Skeletal muscle tissue (tissue), 4 donors: ENCODE data around the gene DLGAP1. TPM values are rescaled to one million over a fixed set of nuclear protein-coding genes. Genes with fewer than 3 reads are reported as not detected.
A peak's percentile ranks its signal among the peaks of the same experiment; 100 is the strongest.

ENCODE experiments used
- H3K27ac ChIP-seq: one replicate; pipeline ENCODE4 v1.7.0; 2013; ENCODE audit warnings: mild to moderate bottlenecking, low read depth, low read length, inconsistent platforms
- H3K27me3 ChIP-seq, 3 donors: one replicate each; pipeline ENCODE4 v1.7.0; 2013; ENCODE audit warnings: low read length in 3 of 3; ENCODE audit not compliant: control insufficient read depth in 3 of 3, insufficient read depth in 3 of 3
- H3K36me3 ChIP-seq, 3 donors: one replicate each; pipeline ENCODE4 v1.7.0; 2013; ENCODE audit warnings: low read length in 3 of 3; ENCODE audit not compliant: control insufficient read depth in 3 of 3, insufficient read depth in 3 of 3
- H3K4me1 ChIP-seq, 3 donors: one replicate each; pipeline ENCODE4 v1.7.0; 2013; ENCODE audit warnings: low read length in 3 of 3, mild to moderate bottlenecking in 3 of 3; ENCODE audit not compliant: control insufficient read depth in 3 of 3, insufficient read depth in 3 of 3
- H3K4me3 ChIP-seq, 3 donors: one replicate each; pipeline ENCODE4 v1.7.0; 2013; ENCODE audit warnings: low read length in 3 of 3
- H3K9ac ChIP-seq, 3 donors: one replicate each; pipeline ENCODE4 v1.7.0; 2013; ENCODE audit warnings: low read length in 3 of 3, mild to moderate bottlenecking in 3 of 3, moderate library complexity in 2 of 3, low read depth in 1 of 3
- H3K9me3 ChIP-seq, 3 donors: one replicate each; pipeline ENCODE4 v1.7.0; 2013; ENCODE audit warnings: low read length in 3 of 3; ENCODE audit not compliant: control insufficient read depth in 3 of 3
- total RNA-seq: library from RNA; depleted of rRNA; stranded (reverse); fragments of >200 nt; gene quantifications from one replicate; pipeline ENCODE4 v1.2.3, GENCODE V29; 2014
- donor health status: Osteomylitis.

The DLGAP1 gene
- total RNA-seq, 1 donor from 2014 or later: 0.52 TPM

DNA sequence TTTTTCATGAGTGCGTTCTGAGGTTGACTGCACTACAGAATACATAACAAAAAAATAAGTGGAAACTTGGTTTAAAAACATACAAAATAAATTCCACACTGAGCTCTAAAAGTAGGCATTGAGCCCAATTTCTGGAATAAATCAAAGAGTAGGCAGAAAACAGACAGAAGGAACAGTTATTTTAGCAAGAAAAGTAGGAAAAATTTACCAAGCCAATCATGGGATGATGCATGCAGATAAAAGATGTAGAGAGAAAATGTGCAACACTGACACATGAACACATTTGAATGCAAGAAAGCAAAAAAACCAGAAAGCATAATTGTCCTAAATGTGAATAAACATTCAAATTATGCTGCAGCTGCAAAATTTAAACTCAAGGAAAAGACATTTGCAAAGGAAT is 308.3 kb downstream of the DLGAP1 start:
- Histone ChIP-seq H3K4me1 (no peaks in the 10 kb centered on the region), H3K9me3 (no peaks in the 10 kb centered on the region), H3K27me3 (no peaks in the 10 kb centered on the region), H3K36me3 (no peaks in the 10 kb centered on the region), H3K27ac (no peak overlapping the region), H3K9ac (no peak overlapping the region), H3K4me3 (no peak overlapping the region)

DNA sequence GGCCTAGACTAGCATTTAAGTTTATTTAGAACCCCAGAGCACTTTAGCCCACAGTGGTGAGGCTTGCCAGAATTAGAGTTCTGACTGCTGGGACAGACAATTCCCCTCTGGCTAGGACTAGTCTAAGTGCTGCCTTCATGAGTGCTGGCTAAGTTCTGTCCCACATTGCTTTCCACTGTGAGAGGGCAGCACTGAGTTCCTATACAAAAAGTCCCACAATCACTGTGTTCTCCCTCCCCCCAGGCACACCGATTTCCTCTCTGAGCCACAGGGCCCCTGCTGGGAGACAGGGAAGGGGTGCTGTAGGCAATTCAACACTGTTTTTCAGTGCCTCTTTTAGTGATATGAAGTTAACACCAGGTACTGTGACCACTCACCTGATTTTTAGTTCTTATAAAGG is 310.9 kb downstream of the DLGAP1 start:
- Histone ChIP-seq H3K36me3 (no peaks in the 10 kb centered on the region), H3K4me1 (no peaks in the 10 kb centered on the region), H3K27me3 (no peaks in the 10 kb centered on the region), H3K9me3 (peaks cover 0 to 2% (median 0%) of the 10 kb centered on the region in 3 donors), H3K9ac (no peak overlapping the region), H3K4me3 (no peak overlapping the region), H3K27ac (no peak overlapping the region)

DNA sequence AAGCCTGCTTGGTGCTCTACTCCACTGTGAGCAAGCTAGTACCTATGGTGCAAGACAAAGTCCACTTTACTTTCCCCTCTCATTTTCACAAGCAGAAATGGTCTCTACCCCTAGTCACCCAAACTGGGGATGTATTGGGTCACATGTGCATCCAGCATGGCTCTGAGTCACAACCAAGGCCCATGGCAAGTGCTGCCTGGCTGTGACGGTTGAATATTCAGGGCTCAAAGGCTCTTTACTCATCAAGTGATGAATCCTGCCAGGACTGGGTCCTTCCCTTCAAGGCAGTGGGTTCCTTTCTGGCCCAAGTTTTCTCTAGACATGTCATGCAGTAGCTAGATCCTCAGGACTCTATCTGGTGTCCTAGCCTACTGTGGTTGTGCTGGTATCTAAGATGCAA is 311.5 kb downstream of the DLGAP1 start:
- no peak overlapping the region for H3K4me3 ChIP-seq
- H3K4me1 ChIP-seq: no peaks in the 10 kb centered on the region
- H3K9ac ChIP-seq: no peak overlapping the region
- peaks cover 0 to 2% (median 0%) of the 10 kb centered on the region in 3 donors for H3K9me3 ChIP-seq
- no peaks in the 10 kb centered on the region for H3K27me3 ChIP-seq
- no peak overlapping the region for H3K27ac ChIP-seq
- no peaks in the 10 kb centered on the region for H3K36me3 ChIP-seq

DNA sequence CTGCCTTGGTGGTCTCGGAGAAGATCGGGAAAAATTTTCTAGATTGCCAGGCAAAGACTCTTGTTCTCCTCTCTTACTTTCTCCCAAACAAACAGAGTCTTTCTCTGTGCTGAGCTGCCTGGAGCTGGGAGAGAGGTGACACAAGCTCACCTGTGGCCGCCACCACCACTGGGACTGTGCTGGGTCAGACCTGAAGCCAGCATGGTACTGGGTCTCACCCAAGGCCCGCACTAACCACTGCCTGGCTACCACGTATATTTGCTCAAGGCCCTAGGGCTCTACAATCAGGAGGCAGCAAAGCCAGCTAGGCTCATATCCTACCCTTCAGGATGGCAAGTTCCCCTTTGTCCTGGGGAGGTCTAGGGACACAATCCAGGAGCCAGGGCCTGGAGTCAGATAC is 312.2 kb downstream of the DLGAP1 start:
- Histone ChIP-seq H3K27ac (no peak overlapping the region), H3K4me1 (no peaks in the 10 kb centered on the region)

DNA sequence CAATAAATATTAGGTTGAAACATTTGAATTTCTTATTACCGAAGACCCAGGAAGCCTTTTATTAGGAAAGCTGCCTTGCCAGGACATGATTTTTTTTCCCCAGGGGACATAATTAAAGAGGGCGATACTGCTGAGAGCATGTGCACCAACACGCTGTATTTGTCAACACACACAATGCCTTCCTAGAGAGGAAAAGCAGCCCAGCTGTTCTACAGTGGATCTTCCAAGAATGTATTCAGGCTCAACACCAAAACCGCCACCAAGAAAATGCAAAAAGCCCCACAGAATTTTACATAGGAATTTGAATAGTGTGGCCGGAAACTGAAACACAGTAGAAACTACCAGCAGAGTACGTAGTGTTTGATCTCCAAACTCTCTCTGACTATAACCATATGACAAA is 320.4 kb downstream of the DLGAP1 start:
- Histone ChIP-seq H3K27ac (no peak overlapping the region), H3K4me1 (no peaks in the 10 kb centered on the region), H3K36me3 (no peaks in the 10 kb centered on the region), H3K9ac (no peak overlapping the region), H3K27me3 (no peaks in the 10 kb centered on the region), H3K4me3 (no peak overlapping the region), H3K9me3 (no peaks in the 10 kb centered on the region)

More for the DNA sequence above, 312.2 kb downstream of the DLGAP1 start:
- peaks cover 0 to 2% (median 0%) of the 10 kb centered on the region in 3 donors for H3K9me3 ChIP-seq
- no peak overlapping the region for H3K9ac ChIP-seq
- no peak overlapping the region for H3K4me3 ChIP-seq
- H3K27me3 ChIP-seq: no peaks in the 10 kb centered on the region
- H3K36me3 ChIP-seq: no peaks in the 10 kb centered on the region

DNA sequence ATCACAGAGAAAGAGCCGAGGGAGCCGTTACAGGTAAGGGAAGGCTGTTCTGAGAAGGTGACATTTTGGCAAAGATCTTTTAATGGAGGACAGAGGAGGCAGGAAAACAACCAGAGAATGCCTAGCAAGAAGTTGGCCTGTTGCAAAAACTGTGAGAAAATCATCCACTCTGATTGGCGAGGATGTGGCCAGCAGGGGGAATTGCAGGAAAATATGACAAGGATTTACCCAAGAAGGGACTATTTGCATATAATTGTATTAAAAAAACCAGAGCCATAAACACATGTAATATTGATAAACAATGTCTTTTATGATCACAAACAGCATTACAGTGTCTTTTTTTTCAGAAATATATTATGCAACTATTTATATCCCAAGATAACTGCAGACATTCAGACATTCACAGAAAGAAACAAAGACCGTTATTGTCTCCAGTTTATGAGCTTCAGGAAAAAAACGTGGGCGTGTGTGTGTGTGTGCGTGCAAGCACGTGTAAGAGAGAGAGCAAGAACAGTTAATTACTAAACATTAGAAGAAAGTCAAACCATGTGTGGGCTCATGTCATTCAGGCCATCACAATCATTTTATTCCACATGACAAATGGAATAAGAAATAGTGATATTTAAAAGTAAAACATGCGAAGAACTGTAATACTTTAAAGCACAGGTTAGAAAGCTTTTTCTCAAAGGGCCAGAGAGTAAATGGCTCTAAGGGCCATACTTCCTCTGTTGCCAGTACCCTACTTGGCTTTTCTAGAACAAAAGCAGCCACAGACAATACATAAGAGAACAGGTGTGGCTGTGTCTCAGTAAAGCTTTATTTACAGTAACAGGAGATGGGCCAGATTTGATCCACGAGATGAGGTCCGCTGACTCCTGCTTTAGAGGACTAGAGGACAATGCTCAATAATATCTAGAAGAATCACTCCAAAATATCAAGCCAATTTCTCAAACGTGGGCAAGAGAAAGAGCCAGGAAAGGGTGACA is 324.1 kb downstream of the DLGAP1 start:
- Histone ChIP-seq H3K4me1 (peaks cover 2 to 4% (median 2%) of the 10 kb centered on the region in 3 donors), H3K9me3 (no peaks in the 10 kb centered on the region), H3K27me3 (no peaks in the 10 kb centered on the region), H3K27ac (no peak overlapping the region), H3K9ac (no peak overlapping the region), H3K4me3 (no peak overlapping the region), H3K36me3 (no peaks in the 10 kb centered on the region)

DNA sequence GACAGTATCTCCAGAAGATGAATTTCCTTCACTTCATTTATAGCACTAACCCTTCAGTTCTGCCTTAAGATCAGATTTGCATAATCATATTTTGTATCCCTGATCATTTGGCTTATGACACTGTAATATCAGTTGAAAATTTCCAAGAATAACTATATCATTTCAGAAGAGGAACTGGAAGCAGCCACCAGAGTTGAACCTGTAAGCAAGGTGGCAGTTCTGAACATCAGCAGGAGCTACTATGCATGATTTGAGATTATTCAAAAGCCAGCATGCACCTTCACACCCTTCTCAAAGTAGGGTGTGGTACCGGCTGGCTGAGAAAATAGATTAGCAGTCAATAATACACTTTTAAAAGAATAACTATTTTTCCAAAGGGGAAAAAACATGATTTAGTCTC is 328.2 kb downstream of the DLGAP1 start:
- Histone ChIP-seq H3K4me3 (no peak overlapping the region), H3K9me3 (no peaks in the 10 kb centered on the region), H3K4me1 (peaks cover 11 to 16% (median 14%) of the 10 kb centered on the region in 3 donors), H3K27me3 (no peaks in the 10 kb centered on the region), H3K36me3 (no peaks in the 10 kb centered on the region), H3K9ac (no peak overlapping the region), H3K27ac (no peak overlapping the region)

DNA sequence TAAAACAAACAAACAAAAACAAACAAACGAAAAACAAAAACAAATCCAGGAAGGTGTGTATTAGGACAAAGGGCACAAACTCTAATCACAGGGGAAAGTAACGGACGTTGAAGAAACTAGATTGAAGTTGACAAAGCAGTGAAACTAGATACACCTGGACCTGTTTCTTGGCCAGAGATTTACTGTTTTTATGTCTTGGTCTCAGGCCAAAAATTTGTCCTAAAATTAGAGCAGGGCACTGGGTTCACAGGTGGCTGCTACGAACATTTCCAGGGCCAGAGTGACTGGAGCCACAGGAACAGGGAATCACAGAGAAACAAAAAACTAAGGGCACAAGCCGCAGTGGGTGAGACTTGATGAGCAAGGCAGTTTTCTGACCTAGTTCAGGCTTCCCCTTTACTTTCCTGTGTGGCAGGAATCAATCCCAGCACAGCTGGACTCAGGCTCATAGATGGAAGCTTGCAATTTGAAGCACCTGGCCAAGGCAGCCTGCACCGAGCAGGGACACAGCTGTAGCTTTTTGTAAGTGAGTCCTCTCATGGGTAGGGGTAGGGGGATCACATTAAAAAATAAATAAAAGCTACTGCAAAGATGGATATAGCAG is 329.4 kb downstream of the DLGAP1 start:
- peak overlapping the region; percentile 7 for H3K27ac ChIP-seq
- H3K27me3 ChIP-seq: no peaks in the 10 kb centered on the region
- no peak overlapping the region for H3K4me3 ChIP-seq
- no peak overlapping the region for H3K9ac ChIP-seq
- H3K36me3 ChIP-seq: no peaks in the 10 kb centered on the region
- H3K4me1 ChIP-seq: peaks cover 11 to 16% (median 14%) of the 10 kb centered on the region in 3 donors
- no peaks in the 10 kb centered on the region for H3K9me3 ChIP-seq

DNA sequence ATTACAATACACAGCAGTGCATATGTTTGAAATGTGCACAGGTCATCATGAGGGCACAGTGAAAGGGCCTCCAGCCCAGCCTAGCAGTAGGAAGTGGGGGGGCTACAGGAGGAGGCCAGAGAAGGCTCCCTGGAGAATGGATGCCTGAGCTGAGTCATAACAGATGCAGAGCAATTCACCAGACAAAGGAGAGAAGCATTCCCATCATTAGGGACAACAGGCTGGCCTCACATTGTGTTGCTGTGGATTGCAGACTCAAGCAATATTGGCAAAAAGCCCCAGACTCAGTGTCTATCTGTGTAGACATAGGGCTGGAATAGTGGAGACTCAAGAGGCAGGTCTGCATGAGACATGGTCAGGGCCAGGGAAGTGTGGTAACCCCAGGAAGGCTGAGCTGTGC is 329.9 kb downstream of the DLGAP1 start:
- Histone ChIP-seq H3K9ac (no peak overlapping the region), H3K27ac (peak overlapping the region; percentile 11), H3K36me3 (no peaks in the 10 kb centered on the region), H3K4me1 (peaks cover 11 to 16% (median 14%) of the 10 kb centered on the region in 3 donors), H3K27me3 (no peaks in the 10 kb centered on the region), H3K9me3 (no peaks in the 10 kb centered on the region), H3K4me3 (no peak overlapping the region)

DNA sequence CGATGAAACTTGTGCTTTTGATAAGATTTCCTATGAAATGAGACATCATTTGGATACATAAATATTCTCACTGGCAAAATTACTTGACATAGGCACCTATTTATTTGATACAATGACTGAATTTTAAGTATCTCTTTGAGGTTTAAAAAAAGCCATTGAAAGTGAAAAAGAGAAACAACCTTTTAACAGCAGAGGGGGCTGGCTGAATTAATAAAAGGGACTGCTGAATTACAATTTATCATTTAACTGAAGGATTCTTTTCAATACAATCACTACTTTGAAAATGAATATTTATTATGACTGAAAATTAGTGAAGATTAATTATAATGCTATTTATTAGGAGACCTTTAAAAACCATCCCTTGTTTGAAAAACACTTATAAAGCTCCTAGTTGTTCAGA is 335.3 kb downstream of the DLGAP1 start:
- Histone ChIP-seq H3K27ac (no peak overlapping the region), H3K4me1 (peaks cover 0 to 2% (median 1%) of the 10 kb centered on the region in 3 donors), H3K4me3 (no peak overlapping the region), H3K36me3 (no peaks in the 10 kb centered on the region), H3K9me3 (no peaks in the 10 kb centered on the region), H3K27me3 (no peaks in the 10 kb centered on the region), H3K9ac (no peak overlapping the region)
